GM23338 (cell line): ENCODE measurements around the gene CBFA2T2.

ENCODE experiments used
- EZH2phosphoT487 ChIP-seq: fragments of 200-600 bp; sonication (generic); IDR thresholded peaks from one replicate; pipeline ENCODE4 v1.8.1; 2018; ENCODE audit warnings: antibody characterized with exemption; ENCODE audit not compliant: unreplicated experiment
- POLR2AphosphoS5 ChIP-seq: IDR thresholded peaks from 2 replicates; pipeline ENCODE4 v1.6.1; 2016; ENCODE audit warnings: antibody characterized with exemption, low read depth
- ZNF114 ChIP-seq: fragments of 250-450 bp; sonication (Bioruptor Pico); IDR thresholded peaks from 2 replicates; pipeline ENCODE4 v1.5.0; 2020; ENCODE audit warnings: mild to moderate bottlenecking, moderate library complexity
- TF ChIP-seq, protein P1 (sequence below), 2 experiments: fragments of 200-600 bp in 1 of 2; sonication (generic) in 1 of 2; conservative IDR thresholded peaks; 2 replicates each; pipeline versions ENCODE4 v1.5.1 to v1.6.1; 2016 to 2017; ENCODE audit warnings: antibody characterized with exemption in 2 of 2, low read depth in 2 of 2, mild to moderate bottlenecking in 2 of 2, moderate library complexity in 1 of 2
- TF ChIP-seq, protein P2 (sequence below): IDR thresholded peaks from 2 replicates; pipeline ENCODE4 v1.6.1; 2016; ENCODE audit warnings: antibody characterized with exemption
- TF ChIP-seq, protein P3 (sequence below): IDR thresholded peaks from one replicate; pipeline ENCODE4 v1.6.1; 2018; ENCODE audit warnings: antibody characterized with exemption; ENCODE audit not compliant: unreplicated experiment

DNA sequence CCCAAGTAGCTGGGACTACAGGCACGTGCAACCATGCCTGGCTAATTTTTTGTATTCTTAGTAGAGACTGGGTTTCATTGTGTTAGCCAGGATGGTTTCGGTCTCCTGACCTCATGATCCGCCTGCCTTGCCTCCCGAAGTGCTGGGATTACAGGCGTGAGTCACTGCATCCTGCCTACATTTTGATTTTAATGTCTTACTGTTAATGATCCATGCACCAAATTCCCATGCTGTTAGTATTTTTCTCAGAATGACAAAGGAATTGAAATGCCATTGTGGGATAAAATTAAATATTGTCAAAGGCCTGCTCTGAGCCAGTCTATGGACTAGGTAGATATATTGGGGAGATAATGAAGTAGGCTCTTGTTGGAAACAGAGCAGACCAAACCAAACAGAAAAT, 28.2 kb downstream of the CBFA2T2 start:
- TF ChIP-seq, protein P1, sequence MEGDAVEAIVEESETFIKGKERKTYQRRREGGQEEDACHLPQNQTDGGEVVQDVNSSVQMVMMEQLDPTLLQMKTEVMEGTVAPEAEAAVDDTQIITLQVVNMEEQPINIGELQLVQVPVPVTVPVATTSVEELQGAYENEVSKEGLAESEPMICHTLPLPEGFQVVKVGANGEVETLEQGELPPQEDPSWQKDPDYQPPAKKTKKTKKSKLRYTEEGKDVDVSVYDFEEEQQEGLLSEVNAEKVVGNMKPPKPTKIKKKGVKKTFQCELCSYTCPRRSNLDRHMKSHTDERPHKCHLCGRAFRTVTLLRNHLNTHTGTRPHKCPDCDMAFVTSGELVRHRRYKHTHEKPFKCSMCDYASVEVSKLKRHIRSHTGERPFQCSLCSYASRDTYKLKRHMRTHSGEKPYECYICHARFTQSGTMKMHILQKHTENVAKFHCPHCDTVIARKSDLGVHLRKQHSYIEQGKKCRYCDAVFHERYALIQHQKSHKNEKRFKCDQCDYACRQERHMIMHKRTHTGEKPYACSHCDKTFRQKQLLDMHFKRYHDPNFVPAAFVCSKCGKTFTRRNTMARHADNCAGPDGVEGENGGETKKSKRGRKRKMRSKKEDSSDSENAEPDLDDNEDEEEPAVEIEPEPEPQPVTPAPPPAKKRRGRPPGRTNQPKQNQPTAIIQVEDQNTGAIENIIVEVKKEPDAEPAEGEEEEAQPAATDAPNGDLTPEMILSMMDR (conservative IDR thresholded peaks at IDR 0.05; ENCODE audit: low read depth in 2 of 2) = no peak
- TF ChIP-seq, protein P2, sequence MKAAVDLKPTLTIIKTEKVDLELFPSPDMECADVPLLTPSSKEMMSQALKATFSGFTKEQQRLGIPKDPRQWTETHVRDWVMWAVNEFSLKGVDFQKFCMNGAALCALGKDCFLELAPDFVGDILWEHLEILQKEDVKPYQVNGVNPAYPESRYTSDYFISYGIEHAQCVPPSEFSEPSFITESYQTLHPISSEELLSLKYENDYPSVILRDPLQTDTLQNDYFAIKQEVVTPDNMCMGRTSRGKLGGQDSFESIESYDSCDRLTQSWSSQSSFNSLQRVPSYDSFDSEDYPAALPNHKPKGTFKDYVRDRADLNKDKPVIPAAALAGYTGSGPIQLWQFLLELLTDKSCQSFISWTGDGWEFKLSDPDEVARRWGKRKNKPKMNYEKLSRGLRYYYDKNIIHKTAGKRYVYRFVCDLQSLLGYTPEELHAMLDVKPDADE = no peak
- TF ChIP-seq POLR2AphosphoS5 (no peak), EZH2phosphoT487 (no peak), ZNF114 (CRISPR knock-in tag) (no peak)
- TF ChIP-seq, protein P3, sequence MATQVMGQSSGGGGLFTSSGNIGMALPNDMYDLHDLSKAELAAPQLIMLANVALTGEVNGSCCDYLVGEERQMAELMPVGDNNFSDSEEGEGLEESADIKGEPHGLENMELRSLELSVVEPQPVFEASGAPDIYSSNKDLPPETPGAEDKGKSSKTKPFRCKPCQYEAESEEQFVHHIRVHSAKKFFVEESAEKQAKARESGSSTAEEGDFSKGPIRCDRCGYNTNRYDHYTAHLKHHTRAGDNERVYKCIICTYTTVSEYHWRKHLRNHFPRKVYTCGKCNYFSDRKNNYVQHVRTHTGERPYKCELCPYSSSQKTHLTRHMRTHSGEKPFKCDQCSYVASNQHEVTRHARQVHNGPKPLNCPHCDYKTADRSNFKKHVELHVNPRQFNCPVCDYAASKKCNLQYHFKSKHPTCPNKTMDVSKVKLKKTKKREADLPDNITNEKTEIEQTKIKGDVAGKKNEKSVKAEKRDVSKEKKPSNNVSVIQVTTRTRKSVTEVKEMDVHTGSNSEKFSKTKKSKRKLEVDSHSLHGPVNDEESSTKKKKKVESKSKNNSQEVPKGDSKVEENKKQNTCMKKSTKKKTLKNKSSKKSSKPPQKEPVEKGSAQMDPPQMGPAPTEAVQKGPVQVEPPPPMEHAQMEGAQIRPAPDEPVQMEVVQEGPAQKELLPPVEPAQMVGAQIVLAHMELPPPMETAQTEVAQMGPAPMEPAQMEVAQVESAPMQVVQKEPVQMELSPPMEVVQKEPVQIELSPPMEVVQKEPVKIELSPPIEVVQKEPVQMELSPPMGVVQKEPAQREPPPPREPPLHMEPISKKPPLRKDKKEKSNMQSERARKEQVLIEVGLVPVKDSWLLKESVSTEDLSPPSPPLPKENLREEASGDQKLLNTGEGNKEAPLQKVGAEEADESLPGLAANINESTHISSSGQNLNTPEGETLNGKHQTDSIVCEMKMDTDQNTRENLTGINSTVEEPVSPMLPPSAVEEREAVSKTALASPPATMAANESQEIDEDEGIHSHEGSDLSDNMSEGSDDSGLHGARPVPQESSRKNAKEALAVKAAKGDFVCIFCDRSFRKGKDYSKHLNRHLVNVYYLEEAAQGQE = no peak
